Stimulated activated CD8-positive, alpha-beta memory T cell treated with anti-CD3 and anti-CD28 coated beads, Interleukin-2, amount 100 ng/mL, for 1 hour (primary cell): ENCODE results near the gene HCRT.
"Not testable (repeated sequence)": the region's sequence is repeated elsewhere in the genome, so short reads cannot be mapped to it uniquely, and the experiment has no call there.

Experiments
- DNase-seq, 2 donors: peaks; one replicate each; pipeline ENCODE4 v3.0.0-alpha.2; 2020; ENCODE audit warnings: low read depth in 2 of 2

Gene HCRT

DNA sequence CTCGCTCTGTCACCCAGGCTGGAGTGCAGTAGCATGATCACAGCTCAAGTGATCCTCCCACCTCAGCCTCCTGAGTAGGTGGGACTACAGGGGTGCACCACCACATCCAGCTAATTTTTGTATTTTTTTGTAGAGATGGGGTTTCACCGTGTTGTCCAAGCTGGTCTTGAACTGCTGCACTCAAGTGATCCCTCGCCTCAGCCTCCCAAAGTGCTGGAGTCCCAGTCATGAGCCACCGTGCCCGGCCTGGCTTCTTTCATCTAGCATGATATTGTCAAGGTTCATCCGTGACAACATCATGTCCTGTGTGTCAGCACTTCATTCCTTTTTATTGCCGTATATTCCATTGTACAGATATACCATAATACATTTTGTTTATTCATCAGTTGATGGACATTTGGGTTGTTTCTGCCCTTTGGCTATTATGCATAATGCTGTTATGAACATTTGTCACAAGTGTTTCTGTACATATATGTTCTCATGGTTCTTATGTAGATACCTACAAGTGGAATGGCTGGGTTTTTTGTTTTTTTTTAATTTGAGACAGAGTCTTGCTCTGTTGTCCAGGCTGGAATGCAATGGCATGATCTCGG lies 12.4 kb upstream of the HCRT start:
- no peak for DNase-seq

DNA sequence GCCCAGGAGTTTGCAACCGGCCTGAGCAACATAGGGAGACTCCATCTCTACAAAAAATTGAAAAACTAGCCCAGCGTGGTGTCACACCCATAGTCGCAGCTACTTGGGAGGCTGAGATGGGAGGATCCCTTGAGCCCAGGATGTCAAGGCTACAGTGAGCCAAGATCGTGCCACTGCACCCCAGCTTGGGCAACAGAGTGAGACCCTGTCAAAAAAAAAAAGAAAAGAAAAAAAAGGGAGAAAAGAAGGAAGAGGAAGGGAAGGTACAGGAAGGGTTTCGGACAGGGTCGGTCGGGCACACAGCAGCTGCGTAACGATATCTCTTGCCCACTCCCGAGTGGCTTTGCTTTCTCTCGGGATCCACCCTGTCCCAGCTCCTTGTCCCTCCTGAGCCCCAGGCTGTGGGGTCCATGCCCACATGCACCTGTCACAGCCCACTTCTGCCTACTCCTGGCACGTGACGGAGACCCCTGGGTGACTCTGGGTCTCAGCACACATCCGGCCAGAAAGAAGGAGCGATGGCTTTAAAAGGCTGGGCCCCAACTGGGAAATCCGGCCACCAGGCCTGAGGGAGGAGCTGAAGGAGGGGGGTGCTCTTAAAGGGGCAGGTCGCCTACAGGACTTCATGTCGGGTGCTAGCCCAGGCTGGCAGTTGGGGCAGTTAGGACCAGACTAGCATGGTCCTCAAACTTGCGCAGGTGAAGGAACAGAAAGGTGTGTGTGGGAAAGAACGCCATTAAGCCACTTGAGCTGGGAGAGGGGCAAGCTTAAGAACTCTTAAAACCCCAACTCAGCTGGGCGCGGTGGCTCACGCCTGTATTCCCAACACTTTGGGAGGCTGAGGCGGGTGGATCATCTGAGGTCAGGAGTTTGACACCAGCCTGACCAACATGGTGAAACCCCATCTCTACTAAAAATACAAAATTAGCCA lies 9.0 kb upstream of the HCRT start, which contains the start of gene GHDC:
Gene GHDC (minus strand): TSS at position 526 of the 931 bp plus-strand sequence. CDS start 913 bp downstream, outside the sequence.
- DNase-seq, result peak; percentile 61 to 63

DNA sequence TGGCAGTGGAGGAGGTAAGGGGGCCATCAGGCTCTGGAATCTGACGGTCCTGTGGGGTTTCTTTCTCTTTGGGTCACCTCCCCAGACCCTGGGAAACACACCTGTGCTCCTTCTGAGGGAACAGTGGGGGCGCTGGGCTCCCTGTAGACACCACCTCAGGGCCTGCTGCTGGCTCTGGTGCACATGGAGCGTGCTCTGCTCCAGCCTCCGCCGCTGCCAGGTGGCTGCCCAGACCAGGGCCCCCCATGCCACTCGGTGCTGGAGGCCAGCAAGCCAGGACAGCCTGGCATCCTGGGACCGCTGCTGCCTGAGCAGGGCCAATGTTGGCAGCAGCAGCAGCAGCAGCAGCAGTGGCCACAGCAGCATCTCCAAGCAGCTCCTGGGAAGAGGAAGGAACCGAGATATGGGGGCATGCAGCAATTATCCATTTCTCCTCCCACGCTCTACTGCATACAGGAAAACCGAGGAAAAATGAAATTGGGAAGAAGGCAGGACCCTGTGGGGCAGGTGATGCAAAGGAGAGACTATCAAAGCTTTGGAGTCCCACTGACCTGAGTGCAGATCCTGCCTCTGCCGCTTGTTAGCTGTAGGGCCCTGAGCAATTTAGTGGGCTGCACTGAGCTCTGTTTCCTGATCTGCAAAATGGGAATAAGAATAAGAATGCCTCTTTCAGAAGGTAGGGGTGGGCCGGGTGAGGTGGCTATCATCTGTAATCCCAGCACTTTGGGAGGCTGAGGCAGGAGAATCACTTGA lies 8.1 kb upstream of the HCRT start:
- DNase-seq, result no peak

DNA sequence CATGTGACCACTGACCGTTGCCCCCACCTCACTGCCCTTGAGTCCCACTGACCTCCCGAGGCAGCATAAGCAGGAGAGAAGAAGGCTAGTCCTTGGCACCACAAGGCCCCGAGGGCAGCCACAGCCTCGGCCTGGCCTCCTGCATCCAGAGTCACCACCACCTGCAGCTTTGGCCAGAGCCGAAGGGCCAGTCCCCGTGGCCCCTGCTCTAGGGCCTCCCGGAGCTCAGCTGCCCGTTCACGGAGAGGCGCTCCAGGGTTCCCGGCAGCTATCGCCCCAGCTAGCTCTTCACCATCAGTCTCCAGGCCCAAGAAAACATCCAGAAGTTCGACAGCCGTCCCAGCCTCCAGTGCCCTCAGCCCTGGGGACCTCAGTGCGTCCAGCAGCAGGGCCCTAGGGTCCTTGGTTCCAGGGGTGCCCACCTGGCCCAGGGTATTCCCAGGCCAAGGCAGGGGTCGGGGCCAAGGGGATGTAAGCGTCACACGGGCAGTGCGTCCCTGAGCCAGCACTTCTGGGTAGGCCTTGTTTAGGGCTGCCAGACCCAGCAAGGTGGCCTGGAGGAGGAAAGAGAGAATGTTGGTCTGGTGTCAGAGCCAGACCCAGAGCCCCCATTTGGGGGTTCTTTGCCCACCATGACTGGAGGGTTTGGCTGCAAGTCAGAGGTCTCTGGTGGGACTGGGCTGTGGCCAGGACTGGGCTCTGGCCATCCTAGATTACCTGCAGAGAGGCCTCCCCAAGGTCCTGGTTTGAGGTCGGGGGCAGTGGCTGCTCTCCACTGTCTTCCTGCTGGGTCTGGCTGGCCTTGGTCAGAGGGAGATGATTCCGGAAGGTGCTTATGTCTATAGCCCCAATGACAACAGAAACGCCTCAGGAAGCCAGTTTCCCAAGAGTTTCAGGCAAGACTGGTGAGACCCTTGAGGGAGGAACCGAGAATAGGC lies 7.2 kb upstream of the HCRT start:
- DNase-seq, result no peak

DNA sequence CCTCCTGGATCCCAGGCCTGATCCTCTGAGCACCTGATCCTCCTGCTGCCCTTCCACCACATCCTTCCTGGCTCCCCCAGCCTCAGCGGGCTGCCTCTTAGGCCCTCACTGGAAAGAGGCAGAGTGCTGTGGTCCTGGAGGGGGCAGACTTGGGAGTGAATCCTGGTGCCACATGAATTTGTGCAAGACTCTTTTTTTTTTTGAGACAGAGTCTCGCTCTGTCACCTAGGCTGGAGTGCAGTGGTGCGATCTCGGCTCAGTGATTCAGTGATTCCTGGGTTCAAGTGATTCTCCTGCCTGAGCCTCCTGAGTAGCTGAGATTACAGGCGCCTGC lies 6.0 kb upstream of the HCRT start:
- no peak for DNase-seq

DNA sequence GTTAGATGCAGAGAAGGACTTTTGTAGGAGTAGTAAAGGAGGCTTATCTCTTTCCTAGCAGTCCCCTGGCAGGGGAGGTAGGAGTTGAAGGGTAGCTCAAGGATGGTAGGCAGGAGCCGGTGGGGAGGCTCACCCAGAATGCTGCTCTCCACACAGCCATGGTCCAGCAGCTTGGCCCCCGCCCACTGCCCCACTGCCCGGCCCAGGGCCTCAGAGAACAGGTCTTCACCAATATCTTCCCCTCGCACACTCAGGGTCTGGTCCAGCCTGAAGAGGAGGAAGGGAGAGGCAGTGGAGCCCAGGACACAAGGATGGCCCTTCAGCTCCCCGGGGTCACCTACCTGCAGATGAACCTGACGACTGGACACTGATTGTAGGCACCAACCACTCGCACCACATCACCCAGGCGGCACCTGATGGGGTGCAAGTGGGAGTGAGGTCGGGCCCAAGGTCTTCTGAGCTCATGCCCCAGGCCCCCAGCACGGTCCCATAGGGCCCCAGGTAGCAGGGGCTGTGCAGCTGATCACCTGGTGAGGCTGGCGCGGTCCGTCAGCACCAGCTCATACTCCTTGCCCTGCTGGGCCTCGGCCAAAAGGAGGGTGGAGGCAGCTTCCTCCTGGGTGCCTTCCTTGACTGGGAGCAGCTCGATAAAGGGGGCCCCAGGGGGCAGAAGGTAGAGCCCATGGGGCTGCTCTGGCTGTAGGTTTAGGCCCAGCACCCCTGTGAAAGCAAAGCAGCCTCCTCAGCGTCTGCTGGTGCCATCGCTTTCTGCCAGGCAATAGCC lies 5.4 kb upstream of the HCRT start:
- no peak for DNase-seq

DNA sequence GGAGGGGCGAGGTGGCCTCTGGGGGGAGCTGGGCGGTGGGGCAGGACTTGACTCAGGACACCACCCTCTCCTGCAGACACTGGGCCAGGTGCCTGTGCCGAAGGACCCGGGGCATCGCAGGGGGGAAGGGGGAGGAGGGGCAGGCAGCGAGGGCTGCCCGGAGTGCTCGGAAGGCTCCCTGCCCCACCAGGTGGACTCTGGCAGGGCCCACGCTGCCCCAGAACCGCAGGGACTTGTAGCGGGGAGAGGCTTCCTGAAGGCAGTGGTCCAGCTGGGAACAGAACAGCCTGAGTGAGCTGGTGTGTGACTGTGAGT lies 4.4 kb upstream of the HCRT start:
- no peak for DNase-seq

DNA sequence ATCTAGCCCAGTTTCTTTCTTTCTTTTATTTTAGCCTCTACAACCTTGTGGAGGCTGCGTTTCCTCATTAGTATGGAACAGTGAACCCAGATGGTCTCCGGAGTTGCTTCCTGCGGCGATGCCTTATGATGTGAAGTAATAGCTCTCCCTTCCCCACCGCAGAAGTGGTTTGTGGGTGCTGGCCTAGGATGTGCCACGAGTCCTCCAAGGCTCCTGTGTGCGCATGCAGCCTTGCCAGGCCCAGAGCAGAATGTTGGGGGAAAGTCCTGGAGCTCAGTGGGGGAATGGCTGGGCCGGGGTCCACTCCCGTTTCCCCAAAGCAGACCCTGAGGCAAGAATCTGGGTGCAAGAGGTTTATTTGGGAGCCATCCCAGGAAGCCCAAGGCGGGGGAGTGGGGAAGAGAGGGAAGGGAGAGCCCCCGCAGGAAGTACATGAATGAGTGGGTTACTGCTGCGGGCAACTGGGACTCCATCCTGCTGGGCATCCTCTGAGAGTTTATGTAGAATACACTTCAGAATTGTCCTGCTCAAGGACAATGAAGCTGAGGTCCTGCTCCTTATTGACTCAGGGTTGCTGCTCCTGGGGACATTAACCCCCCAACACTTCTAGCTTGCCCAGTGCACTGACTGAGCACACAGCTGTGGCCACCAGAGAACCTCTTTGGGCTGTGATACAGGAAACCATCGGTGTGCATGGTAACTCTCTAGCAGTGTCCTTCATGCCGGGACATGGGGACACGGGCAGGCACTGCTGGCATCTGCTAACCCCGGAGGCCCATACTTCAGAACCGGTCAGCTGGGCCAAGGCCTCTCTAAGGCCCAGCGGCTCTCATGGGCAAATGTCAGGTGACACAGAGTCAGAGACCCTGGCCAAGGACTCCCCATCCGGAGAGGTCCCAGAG lies 3.7 kb upstream of the HCRT start:
- no peak for DNase-seq

DNA sequence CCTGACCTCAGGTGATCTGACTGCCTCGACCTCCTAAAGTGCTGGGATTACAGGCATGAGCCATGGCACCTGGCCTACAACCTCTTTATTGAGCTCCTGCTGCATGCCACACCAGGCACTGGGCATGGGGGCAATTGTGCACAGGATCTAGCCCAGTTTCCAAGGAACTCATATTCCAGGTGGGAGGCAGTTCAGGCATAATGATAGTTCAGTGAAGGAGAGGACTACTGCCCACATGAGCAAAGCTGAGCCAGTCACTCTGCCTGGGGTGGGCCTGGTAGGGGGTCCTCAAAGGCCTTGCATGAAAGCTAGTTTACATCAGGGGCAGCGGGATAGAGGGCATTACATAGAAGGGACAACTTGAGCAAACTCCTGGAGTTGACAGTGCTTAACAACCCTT lies 2.6 kb upstream of the HCRT start:
- no peak for DNase-seq

DNA sequence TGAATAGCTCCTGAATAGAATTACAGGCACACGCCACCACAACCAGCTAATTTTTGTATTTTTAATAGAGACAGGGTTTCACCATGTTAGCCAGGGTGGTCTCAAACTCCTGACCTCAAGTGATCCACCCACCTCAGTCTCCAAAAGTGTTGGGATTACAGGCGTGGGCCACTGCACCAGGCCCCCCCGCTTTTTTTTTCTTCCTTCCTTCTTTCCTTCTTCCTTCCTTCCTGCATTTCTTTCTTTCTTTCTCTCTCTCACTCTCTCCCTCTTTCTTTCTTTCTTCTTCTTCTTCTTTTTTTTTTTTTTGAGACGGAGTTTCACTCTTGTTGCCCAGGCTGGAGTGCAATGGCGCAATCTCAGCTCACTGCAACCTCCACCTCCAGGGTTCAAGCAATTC lies 939 bp upstream of the HCRT start:
- DNase-seq, result not testable (repeated sequence)

DNA sequence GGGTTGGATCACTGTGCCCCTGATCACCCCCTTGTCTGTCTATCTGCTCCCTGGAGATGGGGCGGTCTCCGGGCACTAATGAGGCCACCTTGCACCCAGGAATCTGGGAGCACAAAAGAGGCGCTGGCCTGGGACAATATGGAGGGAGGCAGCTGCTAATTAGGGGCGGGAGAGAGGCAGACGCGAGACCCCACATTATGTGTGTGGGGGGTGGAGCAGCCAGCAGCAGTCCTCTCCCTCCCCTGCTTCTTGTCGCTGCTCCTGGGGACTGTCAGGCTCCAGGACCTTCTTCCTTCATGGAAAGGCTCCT lies 324 bp upstream of the HCRT start:
- DNase-seq, result no peak

DNA sequence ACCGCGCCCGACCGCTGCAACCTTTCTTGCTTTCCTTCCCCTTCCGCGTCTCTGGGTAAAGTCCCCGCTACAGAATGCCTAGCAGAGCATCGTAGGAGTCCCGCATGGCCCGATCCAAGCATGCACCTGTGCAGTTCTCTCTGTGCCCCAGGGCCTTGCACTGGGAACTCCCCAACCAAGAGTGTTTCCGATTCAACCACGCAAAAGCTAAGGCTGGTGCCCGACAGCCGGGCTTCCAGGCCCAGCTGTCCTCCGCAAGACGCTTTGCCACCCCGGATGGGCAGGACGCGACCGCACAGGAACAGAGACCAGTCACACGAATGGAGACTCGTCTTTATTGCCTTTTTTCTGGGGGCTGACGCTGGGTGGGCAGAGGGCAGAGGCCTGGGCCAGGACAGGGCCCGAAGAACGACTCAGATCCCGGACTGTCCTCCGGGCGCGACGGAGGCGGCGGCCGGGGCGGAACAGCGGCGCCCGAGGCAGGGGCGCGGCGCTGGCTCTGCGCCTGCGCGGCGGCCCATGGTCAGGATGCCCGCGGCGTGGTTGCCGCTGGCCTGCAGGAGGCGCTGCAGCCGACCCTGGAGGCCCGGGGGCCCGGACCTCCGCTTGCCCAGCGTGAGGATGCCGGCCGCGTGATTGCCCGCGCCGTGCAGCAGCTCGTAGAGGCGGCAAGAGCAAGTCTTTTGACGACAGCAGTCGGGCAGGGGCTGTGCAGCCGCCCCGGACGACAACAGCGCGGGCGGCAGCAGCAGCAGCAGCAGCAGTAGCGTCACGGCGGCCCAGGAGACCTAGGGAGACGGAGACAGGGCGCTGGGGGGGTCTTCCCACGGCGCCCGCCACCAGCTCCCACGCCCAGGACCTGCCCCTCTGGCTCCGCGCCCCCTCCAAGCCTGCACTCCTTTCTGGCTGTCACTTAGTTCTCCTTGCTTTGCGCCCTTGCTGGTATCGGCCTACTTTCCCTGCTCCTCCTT lies 1.2 kb downstream of the HCRT start:
- DNase-seq, result peak; percentile 50 to 51

DNA sequence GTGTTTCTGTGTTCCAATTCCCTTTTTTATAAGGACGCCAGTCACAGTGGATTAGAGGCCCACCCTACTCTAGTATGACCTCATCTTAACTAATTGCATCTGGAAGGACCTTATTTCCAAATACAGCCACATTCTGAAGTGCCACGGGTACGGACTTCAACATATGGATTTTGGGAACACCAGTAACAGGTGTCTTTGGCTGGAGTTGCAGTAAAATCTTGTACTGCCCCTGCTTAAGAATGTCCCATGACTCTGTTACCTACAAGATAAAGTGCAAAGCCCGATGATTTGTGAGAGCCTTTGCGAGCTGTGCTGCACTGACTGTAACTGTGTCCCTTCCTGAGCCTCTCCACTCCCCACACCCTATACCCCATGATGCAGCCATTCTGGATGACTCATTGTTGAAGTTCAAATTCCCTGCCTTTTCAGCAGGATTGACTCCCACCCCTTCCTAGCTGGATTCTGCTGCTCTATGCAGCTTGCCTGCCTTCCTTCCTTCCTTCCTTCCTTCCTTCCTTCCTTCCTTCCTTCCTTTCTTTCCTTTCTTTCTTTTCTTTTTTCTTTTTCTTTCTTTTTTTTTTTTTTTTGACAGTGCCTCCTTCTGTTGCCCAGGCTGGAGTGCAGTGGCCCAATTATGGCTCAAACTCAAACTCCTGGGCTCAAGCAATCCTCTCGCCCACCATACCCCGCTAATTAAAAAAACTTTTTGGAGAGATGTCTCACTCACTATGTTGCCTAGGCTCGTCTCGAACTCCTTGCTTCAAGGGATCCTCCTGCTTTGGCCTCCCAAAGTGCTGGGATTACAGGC lies 2.1 kb downstream of the HCRT start:
- DNase-seq, result no peak

DNA sequence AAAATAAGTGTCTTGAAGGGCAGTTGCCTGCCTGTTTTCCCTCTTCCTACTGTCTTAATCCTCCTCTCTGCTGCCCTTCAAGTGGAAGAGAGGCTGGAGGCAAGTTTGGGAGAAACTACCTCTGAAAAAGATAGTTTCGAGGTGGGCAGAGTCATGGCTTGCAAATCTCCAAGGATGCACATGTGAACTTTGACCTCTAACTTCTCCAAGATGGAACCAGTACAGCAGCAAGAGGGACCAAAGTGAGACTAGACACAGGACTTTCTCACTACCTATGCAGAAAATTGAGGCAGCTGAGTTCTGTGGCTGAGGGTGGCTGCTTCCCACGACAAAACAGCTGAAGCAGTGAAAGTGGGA lies 3.4 kb downstream of the HCRT start:
- DNase-seq, result no peak

DNA sequence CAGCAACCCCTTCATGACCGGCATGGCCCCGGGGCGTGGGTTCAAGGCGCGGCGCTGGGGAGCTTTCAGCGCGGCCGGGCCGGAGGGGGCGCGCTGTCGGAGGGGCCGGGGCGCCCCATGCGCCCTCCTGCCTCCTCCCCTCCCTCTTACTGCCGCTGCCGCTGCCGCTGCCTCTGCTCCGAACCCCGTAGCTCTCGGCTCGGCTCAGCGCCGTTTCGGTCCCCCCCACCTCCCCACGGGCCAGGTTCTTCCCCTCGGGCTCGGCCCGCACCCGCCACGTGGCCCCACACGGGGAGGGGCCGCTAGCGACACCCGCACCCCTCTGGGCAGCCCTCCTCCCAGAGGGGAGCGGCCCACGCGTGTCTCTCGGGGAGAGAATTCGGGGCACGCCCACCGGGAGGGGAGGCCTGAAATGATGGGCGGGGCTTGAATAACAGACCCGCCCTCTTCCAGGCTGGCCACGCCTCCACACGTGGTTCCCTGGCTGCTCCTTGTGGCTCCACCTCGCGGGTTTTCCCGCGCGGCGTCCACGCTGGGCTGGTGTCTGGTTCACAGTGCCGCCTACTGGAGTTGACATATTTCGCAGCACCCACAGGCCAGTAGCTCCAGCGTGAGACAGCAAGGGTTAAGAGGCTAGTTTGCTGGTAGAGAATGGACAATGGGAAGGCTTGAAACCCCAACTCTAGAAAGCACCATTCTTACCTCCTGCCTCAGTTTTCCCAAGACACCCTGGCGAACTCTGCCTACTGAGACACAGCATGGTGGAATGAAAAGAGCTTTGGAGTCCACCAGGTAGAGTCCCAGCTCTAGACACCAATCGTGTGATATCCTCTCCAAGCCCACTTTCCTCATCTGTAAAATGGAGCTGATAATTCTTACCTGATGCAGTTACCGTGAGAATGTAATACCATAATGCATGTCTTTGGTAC lies 4.1 kb downstream of the HCRT start, which contains the start of gene KCNH4:
Gene KCNH4 (minus strand): TSS at position 221 of the 929 bp plus-strand sequence. CDS start 197 bp downstream, at position 24.
- DNase-seq, result peak; percentile 57 to 61

DNA sequence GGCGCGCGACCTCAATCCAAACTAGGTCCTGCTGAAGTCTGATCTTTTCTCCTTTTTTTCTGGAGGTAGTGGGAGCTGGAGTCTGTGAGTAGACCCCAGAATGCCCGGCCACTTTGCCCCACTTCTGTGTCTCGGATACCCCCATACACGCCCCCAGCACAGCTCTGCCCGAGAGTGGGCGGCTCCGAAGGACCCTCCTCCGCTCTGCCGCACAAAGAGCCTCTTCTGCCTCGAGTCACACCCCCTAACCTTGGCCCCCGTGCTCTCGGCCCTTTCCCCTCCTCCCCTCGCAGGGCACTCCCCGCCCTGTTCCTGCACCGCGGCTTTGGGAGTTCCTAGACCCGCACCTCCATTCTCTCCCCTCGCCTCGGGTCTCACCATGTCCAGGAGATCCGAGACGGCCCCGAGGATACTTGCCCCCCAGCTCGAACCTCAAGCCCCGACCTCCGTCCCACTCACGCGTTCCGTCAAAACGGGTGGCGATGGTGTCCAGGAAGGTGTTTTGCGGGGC lies 4.8 kb downstream of the HCRT start:
- no peak for DNase-seq
